ENCODE results near the gene ACE. TPM values are rescaled to one million over a fixed set of nuclear protein-coding genes. Genes with fewer than 3 reads are reported as not detected.

The ACE gene
- total RNA-seq, 4 donors from 2014 or later: 1.7 to 6.3 (median 4.8) TPM

GRCh38 chr17:63441654-63442053, 35.2 kb upstream of the ACE start:
- Histone ChIP-seq H3K4me3 (no peak overlapping the region), H3K36me3 (no peaks in the 10 kb centered on the region), H3K4me1 (peaks cover 8 to 9% of the 10 kb centered on the region in 2 donors), H3K27me3 (peaks cover 0 to 6% (median 2%) of the 10 kb centered on the region in 3 donors), H3K27ac (peak overlapping the region in 1 of 4 donors; percentile 52), H3K9me3 (no peaks in the 10 kb centered on the region)
- in situ Hi-C loops (cut with MboI; ENCODE audit: low sequenced_read_pairs in 4 of 4) (loop anchor here in 2 of 4 donors (25.0 kb wide), 2 partner anchors 271 to 396 kb away; partner anchors contain the start of genes FTSJ3 (in 1 of the 2), LIMD2 (in 1 of the 2), PSMC5 (in 1 of the 2) and SMARCD2 (in 1 of the 2)), intact Hi-C loops (cut with DNase I; ENCODE audit: low total_unique reads) (loop anchor here (5.0 kb wide), 1 partner anchor 36 kb away; the partner anchor contains the start of gene ACE)
- no peak for TF ChIP-seq POLR2A (IDR thresholded peaks at IDR 0.05)
- no peak for TF ChIP-seq CTCF (IDR thresholded peaks at IDR 0.05 in 4 of 5, conservative IDR thresholded peaks at IDR 0.05 in 1 of 5)
- ATAC-seq (no peak), DNase-seq (no peak)

DNA sequence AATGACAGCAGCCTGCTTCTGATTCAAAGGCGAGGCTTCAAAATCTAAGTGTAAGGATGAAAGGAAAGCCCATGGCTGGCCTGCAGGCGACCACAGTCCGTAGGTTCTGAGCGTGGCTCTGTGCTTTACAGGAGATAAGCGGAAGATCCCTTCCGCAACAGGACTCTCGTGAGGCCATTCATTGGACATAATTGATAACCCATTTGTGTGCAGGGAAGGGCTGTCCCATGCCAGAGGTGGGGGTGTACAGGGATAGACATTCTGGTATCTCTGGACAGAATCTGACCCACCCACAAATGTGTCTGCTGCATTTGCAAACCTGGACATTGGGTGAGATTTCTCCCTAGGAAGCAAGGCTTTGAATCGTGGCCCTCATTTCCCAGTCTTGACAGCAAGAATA, 34.8 kb upstream of the ACE start:
- Histone ChIP-seq H3K27ac (no peak overlapping the region), H3K36me3 (no peaks in the 10 kb centered on the region), H3K4me1 (peaks cover 8 to 10% of the 10 kb centered on the region in 2 donors), H3K4me3 (no peak overlapping the region), H3K27me3 (peaks cover 0 to 6% (median 2%) of the 10 kb centered on the region in 3 donors), H3K9me3 (no peaks in the 10 kb centered on the region)
- in situ Hi-C loops (cut with MboI; ENCODE audit: low sequenced_read_pairs in 4 of 4) (loop anchor here in 2 of 4 donors (25.0 kb wide), 2 partner anchors 270 to 395 kb away; partner anchors contain the start of genes FTSJ3 (in 1 of the 2), LIMD2 (in 1 of the 2), PSMC5 (in 1 of the 2) and SMARCD2 (in 1 of the 2)), intact Hi-C loops (cut with DNase I; ENCODE audit: low total_unique reads) (loop anchor here (5.0 kb wide), 1 partner anchor 35 kb away; the partner anchor contains the start of gene ACE)
- no peak for DNase-seq
- no peak for ATAC-seq
- TF ChIP-seq POLR2A (IDR thresholded peaks at IDR 0.05): no peak
- no peak for TF ChIP-seq CTCF (IDR thresholded peaks at IDR 0.05 in 4 of 5, conservative IDR thresholded peaks at IDR 0.05 in 1 of 5)

- H3K4me3 ChIP-seq: no peak overlapping the region
- DNase-seq (no peak), ATAC-seq (no peak)
- no peak for TF ChIP-seq CTCF (IDR thresholded peaks at IDR 0.05 in 4 of 5, conservative IDR thresholded peaks at IDR 0.05 in 1 of 5)
- no peak for TF ChIP-seq POLR2A (IDR thresholded peaks at IDR 0.05)
- no peaks in the 10 kb centered on the region for H3K9me3 ChIP-seq
- no peak overlapping the region for H3K27ac ChIP-seq
- intact Hi-C loops (cut with DNase I; ENCODE audit: low total_unique reads): loop anchor here (5.0 kb wide), 1 partner anchor 35 kb away; the partner anchor contains the start of gene ACE
- H3K4me1 ChIP-seq: peaks cover 13 to 14% of the 10 kb centered on the region in 2 donors
- no peaks in the 10 kb centered on the region for H3K36me3 ChIP-seq
- in situ Hi-C loops (cut with MboI; ENCODE audit: low sequenced_read_pairs in 4 of 4): loop anchor here in 2 of 4 donors (25.0 kb wide), 2 partner anchors 270 to 395 kb away; partner anchors contain the start of genes FTSJ3 (in 1 of the 2), LIMD2 (in 1 of the 2), PSMC5 (in 1 of the 2) and SMARCD2 (in 1 of the 2)
- H3K27me3 ChIP-seq: peaks cover 0 to 6% (median 2%) of the 10 kb centered on the region in 3 donors
These were observed 34.3 kb upstream of the ACE start for GRCh38 chr17:63442549-63443035.

DNA sequence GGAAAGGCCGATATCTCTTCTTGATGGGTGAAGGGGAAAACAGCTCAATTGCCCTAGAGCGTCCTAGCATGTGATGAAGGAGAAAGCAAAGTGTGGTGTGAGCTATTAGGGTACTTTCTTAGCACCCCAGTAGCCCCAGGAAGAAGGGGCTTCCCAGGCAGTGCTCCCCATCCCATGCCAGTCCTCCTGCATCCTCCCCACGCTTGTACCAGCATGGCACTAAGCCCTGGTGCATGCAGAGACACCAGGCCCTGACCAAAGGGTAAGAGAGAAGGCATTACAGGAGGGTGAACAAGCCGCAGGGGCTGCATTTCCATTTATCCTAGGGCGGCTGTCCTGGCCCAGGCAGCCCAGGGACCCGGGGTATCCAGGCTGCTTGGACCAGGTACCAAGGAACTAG, 33.8 kb upstream of the ACE start:
- DNase-seq (no peak), ATAC-seq (no peak)
- H3K4me1 ChIP-seq: peaks cover 15 to 19% of the 10 kb centered on the region in 2 donors
- in situ Hi-C loops (cut with MboI; ENCODE audit: low sequenced_read_pairs in 4 of 4) (loop anchor here in 2 of 4 donors (25.0 kb wide), 2 partner anchors 269 to 394 kb away; partner anchors contain the start of genes FTSJ3 (in 1 of the 2), LIMD2 (in 1 of the 2), PSMC5 (in 1 of the 2) and SMARCD2 (in 1 of the 2)), intact Hi-C loops (cut with DNase I; ENCODE audit: low total_unique reads) (loop anchor here (5.0 kb wide), 1 partner anchor 34 kb away; the partner anchor contains the start of gene ACE)
- no peaks in the 10 kb centered on the region for H3K36me3 ChIP-seq
- H3K4me3 ChIP-seq: no peak overlapping the region
- no peaks in the 10 kb centered on the region for H3K9me3 ChIP-seq
- H3K27ac ChIP-seq: no peak overlapping the region
- TF ChIP-seq POLR2A (IDR thresholded peaks at IDR 0.05) (no peak), CTCF (IDR thresholded peaks at IDR 0.05 in 4 of 5, conservative IDR thresholded peaks at IDR 0.05 in 1 of 5) (no peak)
- H3K27me3 ChIP-seq: peaks cover 0 to 6% (median 2%) of the 10 kb centered on the region in 3 donors

Measured in gastrocnemius medialis (tissue), 4 donors.